Measurements from ENCODE around the gene FAM98C. TPM values are rescaled to one million over a fixed set of nuclear protein-coding genes. Genes with fewer than 3 reads are reported as not detected.

FAM98C gene
- total and polyA plus RNA-seq, 2 of the 13 experiments (the other 11 are each of a cell fraction or from before 2014, with no cell fraction given) = 10.0 to 11.5 TPM

DNA sequence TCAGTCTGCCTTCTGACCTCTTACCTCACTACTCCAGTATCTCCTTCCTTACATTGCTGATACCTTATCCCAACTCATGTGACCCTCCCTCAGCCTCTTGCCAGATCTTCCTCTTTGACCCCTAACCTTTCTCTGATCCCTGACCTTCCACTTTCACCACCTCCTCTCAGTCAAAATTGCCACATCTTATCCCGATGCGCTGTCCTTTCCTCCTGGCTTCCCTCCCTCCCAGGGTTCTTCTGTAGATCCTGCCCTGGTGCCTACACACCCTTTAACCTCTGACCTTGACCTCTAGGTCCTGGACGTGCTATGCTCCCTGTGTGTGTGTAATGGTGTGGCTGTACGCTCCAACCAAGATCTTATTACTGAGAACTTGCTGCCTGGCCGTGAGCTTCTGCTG, 54.3 kb downstream of the FAM98C start:
- DNase-seq (ENCODE audit: low spot score) (no peak), FAIRE-seq (no peak), ATAC-seq (no peak)
- Histone ChIP-seq H3K4me1 (ENCODE audit: insufficient read depth, low read length) (no peaks in the 10 kb centered on the region), H3K9ac (ENCODE audit: insufficient read depth, low read depth, low read length) (no peak overlapping the region), H2AFZ (ENCODE audit: low read length) (no peak overlapping the region), H3K27ac (ENCODE audit: extremely low read length, insufficient read depth, low read length) (no peak overlapping the region), H3K4me2 (ENCODE audit: low read depth, low read length) (no peak overlapping the region), H3K9me3 (ENCODE audit: low read length) (no peaks in the 10 kb centered on the region), H3K36me3 (replicated peaks in 1 of 2; ENCODE audit: control insufficient read depth in 1 of 2, insufficient read depth in 2 of 2, low read length in 2 of 2) (no peaks in the 10 kb centered on the region), H3K27me3 (ENCODE audit: control insufficient read depth in 1 of 2, insufficient read depth in 2 of 2, low read length in 2 of 2) (no peaks in the 10 kb centered on the region), H4K20me1 (ENCODE audit: insufficient read depth, low read length) (no peaks in the 10 kb centered on the region), H3K79me2 (ENCODE audit: insufficient read depth, low read length) (no peaks in the 10 kb centered on the region), H3K4me3 (replicated peaks in 1 of 3; ENCODE audit: insufficient read depth in 1 of 3, low read depth in 2 of 3, low read length in 3 of 3) (no peak overlapping the region)
- POLR2A ChIA-PET = no interaction called here
- CTCF ChIA-PET (ENCODE audit: low intra/inter-chr PET ratio, low total read pairs) = no interaction called here
- TF ChIP-seq ZMYM4 (CRISPR knock-in tag; IDR thresholded peaks at IDR 0.05) (no peak), ZNF205 (CRISPR knock-in tag; IDR thresholded peaks at IDR 0.05) (no peak), ESRRA (CRISPR knock-in tag; IDR thresholded peaks at IDR 0.05; ENCODE audit: low read depth) (no peak), PPARG (CRISPR knock-in tag; conservative IDR thresholded peaks at IDR 0.05) (no peak), SOX13 (IDR thresholded peaks at IDR 0.05) (no peak), SOX13 (CRISPR knock-in tag; conservative IDR thresholded peaks at IDR 0.05 in 1 of 2, IDR thresholded peaks at IDR 0.05 in 1 of 2) (no peak), HOXA9 (CRISPR knock-in tag; IDR thresholded peaks at IDR 0.05; ENCODE audit: borderline replicate concordance) (no peak), ZFP36 (IDR thresholded peaks at IDR 0.05; ENCODE audit: borderline replicate concordance, low read depth, low read length, partially characterized antibody) (no peak), ZNF776 (CRISPR knock-in tag; IDR thresholded peaks at IDR 0.05) (no peak), TOPORS (CRISPR knock-in tag; IDR thresholded peaks at IDR 0.05) (no peak)
- TF ChIP-seq, protein P1, sequence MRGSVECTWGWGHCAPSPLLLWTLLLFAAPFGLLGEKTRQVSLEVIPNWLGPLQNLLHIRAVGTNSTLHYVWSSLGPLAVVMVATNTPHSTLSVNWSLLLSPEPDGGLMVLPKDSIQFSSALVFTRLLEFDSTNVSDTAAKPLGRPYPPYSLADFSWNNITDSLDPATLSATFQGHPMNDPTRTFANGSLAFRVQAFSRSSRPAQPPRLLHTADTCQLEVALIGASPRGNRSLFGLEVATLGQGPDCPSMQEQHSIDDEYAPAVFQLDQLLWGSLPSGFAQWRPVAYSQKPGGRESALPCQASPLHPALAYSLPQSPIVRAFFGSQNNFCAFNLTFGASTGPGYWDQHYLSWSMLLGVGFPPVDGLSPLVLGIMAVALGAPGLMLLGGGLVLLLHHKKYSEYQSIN (CRISPR knock-in tag; IDR thresholded peaks at IDR 0.05; ENCODE audit: borderline replicate concordance) = no peak
- TF ChIP-seq, protein P2, sequence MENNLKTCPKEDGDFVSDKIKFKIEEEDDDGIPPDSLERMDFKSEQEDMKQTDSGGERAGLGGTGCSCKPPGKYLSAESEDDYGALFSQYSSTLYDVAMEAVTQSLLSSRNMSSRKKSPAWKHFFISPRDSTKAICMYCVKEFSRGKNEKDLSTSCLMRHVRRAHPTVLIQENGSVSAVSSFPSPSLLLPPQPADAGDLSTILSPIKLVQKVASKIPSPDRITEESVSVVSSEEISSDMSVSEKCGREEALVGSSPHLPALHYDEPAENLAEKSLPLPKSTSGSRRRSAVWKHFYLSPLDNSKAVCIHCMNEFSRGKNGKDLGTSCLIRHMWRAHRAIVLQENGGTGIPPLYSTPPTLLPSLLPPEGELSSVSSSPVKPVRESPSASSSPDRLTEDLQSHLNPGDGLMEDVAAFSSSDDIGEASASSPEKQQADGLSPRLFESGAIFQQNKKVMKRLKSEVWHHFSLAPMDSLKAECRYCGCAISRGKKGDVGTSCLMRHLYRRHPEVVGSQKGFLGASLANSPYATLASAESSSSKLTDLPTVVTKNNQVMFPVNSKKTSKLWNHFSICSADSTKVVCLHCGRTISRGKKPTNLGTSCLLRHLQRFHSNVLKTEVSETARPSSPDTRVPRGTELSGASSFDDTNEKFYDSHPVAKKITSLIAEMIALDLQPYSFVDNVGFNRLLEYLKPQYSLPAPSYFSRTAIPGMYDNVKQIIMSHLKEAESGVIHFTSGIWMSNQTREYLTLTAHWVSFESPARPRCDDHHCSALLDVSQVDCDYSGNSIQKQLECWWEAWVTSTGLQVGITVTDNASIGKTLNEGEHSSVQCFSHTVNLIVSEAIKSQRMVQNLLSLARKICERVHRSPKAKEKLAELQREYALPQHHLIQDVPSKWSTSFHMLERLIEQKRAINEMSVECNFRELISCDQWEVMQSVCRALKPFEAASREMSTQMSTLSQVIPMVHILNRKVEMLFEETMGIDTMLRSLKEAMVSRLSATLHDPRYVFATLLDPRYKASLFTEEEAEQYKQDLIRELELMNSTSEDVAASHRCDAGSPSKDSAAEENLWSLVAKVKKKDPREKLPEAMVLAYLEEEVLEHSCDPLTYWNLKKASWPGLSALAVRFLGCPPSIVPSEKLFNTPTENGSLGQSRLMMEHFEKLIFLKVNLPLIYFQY (CRISPR knock-in tag; IDR thresholded peaks at IDR 0.05; ENCODE audit: borderline replicate concordance) = no peak
- TF ChIP-seq, protein P3, sequence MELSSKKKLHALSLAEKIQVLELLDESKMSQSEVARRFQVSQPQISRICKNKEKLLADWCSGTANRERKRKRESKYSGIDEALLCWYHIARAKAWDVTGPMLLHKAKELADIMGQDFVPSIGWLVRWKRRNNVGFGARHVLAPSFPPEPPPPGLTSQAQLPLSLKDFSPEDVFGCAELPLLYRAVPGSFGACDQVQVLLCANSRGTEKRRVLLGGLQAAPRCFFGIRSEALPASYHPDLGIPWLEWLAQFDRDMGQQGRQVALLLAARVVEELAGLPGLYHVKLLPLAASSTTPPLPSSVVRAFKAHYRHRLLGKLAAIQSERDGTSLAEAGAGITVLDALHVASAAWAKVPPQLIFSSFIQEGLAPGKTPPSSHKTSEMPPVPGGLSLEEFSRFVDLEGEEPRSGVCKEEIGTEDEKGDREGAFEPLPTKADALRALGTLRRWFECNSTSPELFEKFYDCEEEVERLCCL (CRISPR knock-in tag; IDR thresholded peaks at IDR 0.05; ENCODE audit: borderline replicate concordance) = no peak
- in situ Hi-C loops (cut with HindIII; ENCODE audit: extremely low pct_ligation_motif_present, low pct_unique_long_range_greater_than_20kb) = no loop called here
- intact Hi-C loops (cut with micrococcal nuclease; ENCODE audit: unreplicated experiment) = no loop called here
- 1% methylated on average over 5 of the region's 5 CpGs for WGBS (ENCODE audit: low lambda C conversion rate)
- no TSS peak for BruUV-seq (replicated peaks)
